Measurements from ENCODE around the gene ITPRIP.

ITPRIP gene

DNA sequence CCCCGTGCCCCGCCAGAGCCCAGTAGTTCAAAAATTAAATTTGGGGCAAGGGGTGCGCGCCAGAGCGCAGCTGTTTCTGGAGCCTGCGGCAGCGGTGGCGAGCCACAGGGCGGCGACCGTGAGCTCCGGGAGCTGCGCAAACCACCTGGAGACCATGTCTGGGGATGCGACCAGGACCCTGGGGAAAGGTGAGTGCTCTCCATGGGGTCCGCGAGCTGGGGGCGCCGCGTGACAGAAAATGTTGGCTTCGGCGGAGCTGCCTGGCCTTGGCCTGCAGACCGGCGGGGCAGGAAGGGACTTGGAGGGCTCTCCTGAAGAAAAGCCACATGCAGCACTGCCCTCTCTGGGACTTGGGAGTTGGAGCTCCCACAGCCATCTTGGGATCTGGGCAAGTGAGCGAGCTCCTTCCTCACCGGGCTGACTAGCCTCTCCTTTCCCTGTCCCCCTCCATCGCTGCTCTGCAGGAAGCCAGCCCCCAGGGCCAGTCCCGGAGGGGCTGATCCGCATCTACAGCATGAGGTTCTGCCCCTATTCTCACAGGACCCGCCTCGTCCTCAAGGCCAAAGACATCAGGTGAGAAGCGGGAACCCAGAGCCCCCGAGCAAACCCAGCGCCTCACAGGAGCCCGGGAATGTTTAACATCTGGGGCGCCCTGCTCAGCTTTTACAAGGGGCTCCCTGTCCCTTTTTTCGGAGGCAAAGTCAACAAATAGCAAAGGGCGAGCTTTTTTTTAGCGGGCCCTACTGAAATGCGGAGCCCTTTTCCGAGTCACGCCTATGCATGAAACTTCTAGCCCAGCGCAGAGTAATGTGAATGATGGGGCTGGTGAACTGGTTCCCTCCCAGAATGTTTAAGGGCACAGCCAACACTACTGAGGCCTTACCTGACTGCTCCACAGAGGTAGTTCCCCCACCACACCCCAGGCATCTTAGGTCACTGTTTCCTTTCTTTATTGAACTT lies 63.2 kb downstream of the ITPRIP start (continued):
- TF ChIP-seq ZNF202 (tag by site-specific recombination; IDR thresholded peaks at IDR 0.05; ENCODE audit: borderline replicate concordance): no peak
- no peak for TF ChIP-seq TSHZ1 (tag by site-specific recombination; IDR thresholded peaks at IDR 0.05; ENCODE audit: borderline replicate concordance)
- no peak for TF ChIP-seq ZNF521 (tag by site-specific recombination; IDR thresholded peaks at IDR 0.05)
- no peak for TF ChIP-seq ZNF76 (tag by site-specific recombination; IDR thresholded peaks at IDR 0.05; ENCODE audit: borderline replicate concordance, low read depth)
- TF ChIP-seq SALL2 (tag by site-specific recombination; IDR thresholded peaks at IDR 0.05; ENCODE audit: borderline replicate concordance): no peak
- TF ChIP-seq ZNF623 (tag by site-specific recombination; IDR thresholded peaks at IDR 0.05): no peak
- TF ChIP-seq ZNF48 (tag by site-specific recombination; IDR thresholded peaks at IDR 0.05): no peak
- TF ChIP-seq ZNF707 (tag by site-specific recombination; IDR thresholded peaks at IDR 0.05): no peak
- no peak for TF ChIP-seq SP2 (tag by site-specific recombination; IDR thresholded peaks at IDR 0.05)
- no peak for TF ChIP-seq ZNF571 (tag by site-specific recombination; IDR thresholded peaks at IDR 0.05)
- no peak for TF ChIP-seq ZFP37 (tag by site-specific recombination; IDR thresholded peaks at IDR 0.05)
- no peak for TF ChIP-seq ZNF10 (tag by site-specific recombination; IDR thresholded peaks at IDR 0.05)

- Histone ChIP-seq H3K9me3 (ENCODE audit: control insufficient read depth, insufficient read depth, low read depth, low read length) (no peaks in the 10 kb centered on the region), H3K36me3 (ENCODE audit: control insufficient read depth in 2 of 2, insufficient read depth in 1 of 2, low read length in 2 of 2) (no peaks in the 10 kb centered on the region), H3K4me1 (ENCODE audit: control insufficient read depth, insufficient read depth, low read length) (0 out of 2 replicates have a peak, but pooled peaks cover 2% of the 10 kb centered on the region), H3K4me3 (ENCODE audit: low read depth, low read length) (no peak overlapping the region), H3K27ac (ENCODE audit: extremely low read depth, low read depth, low read length) (no peak overlapping the region)
- TF ChIP-seq ZNF639 (tag by site-specific recombination; IDR thresholded peaks at IDR 0.05) (no peak), ZNF530 (tag by site-specific recombination; IDR thresholded peaks at IDR 0.05; ENCODE audit: low read depth) (no peak), ZNF777 (tag by site-specific recombination; IDR thresholded peaks at IDR 0.05; ENCODE audit: borderline replicate concordance) (no peak), ZNF416 (tag by site-specific recombination; IDR thresholded peaks at IDR 0.05) (no peak)
- ChIA-PET POLR2A (interaction anchor here (0.7 to 1.9 kb wide), 4 partner anchors 19 to 426 kb away, joined by 3 to 9 read pairs (median 3); partner anchors contain the start of genes GSTO1 and ITPRIP), CTCF (interaction anchor here (0.6 to 11.7 kb wide), 34 partner anchors 9 to 561 kb away, joined by 3 to 202 read pairs (median 5); partner anchors contain the start of genes CFAP58, GSTO1 and ITPRIP)
Measured at GRCh38 chr10:104273899-104274575, 64.2 kb downstream of the ITPRIP start.

- Histone ChIP-seq H3K4me1 (ENCODE audit: control insufficient read depth, insufficient read depth, low read length) (0 out of 2 replicates have a peak, but pooled peaks cover 2% of the 10 kb centered on the region), H3K9me3 (ENCODE audit: control insufficient read depth, insufficient read depth, low read depth, low read length) (no peaks in the 10 kb centered on the region), H3K36me3 (ENCODE audit: control insufficient read depth in 2 of 2, insufficient read depth in 1 of 2, low read length in 2 of 2) (peaks cover 0 to 2% of the 10 kb centered on the region in 2 experiments; a peak in 1 of 3 replicates), H3K4me3 (ENCODE audit: low read depth, low read length) (no peak overlapping the region), H3K27ac (ENCODE audit: extremely low read depth, low read depth, low read length) (no peak overlapping the region)
- POLR2A ChIA-PET: interaction anchor here (0.6 to 1.9 kb wide), 2 partner anchors 18 to 153 kb away, joined by 3 to 9 read pairs; partner anchors contain the start of gene GSTO1
- CTCF ChIA-PET: interaction anchor here (0.5 to 11.7 kb wide), 16 partner anchors 8 to 352 kb away, joined by 3 to 202 read pairs (median 6); partner anchors contain the start of gene CFAP58
- no peak for TF ChIP-seq ZNF677 (tag by site-specific recombination; IDR thresholded peaks at IDR 0.05)
- no peak for TF ChIP-seq ZFP41 (tag by site-specific recombination; IDR thresholded peaks at IDR 0.05; ENCODE audit: borderline replicate concordance)
- TF ChIP-seq ZNF473 (tag by site-specific recombination; IDR thresholded peaks at IDR 0.05): no peak
- no peak for TF ChIP-seq ZNF658 (tag by site-specific recombination; IDR thresholded peaks at IDR 0.05)
- no peak for TF ChIP-seq ZNF311 (tag by site-specific recombination; IDR thresholded peaks at IDR 0.05; ENCODE audit: borderline replicate concordance)
- TF ChIP-seq ZNF366 (tag by site-specific recombination; conservative IDR thresholded peaks at IDR 0.05): no peak
- no peak for TF ChIP-seq KLF10 (tag by site-specific recombination; IDR thresholded peaks at IDR 0.05)
- TF ChIP-seq ZNF280D (tag by site-specific recombination; IDR thresholded peaks at IDR 0.05): no peak
Measured at GRCh38 chr10:104273286-104273685, 65.0 kb downstream of the ITPRIP start.
